NCI-H1048 (cell line): ENCODE results near the gene ARHGEF9.

Experiments used
- DNase-seq: peaks from one replicate; lab custom pipeline; 2025; lab: John Stamatoyannopoulos, UW

The ARHGEF9 gene

GRCh38 chrX:63746278-63746677 lies 38.7 kb downstream of the ARHGEF9 start:
- no peak for DNase-seq

GRCh38 chrX:63744850-63745394 lies 40.1 kb downstream of the ARHGEF9 start:
- no peak for DNase-seq

- no peak for DNase-seq
These were observed 41.4 kb downstream of the ARHGEF9 start for GRCh38 chrX:63743596-63743995.

GRCh38 chrX:63740382-63740781 lies 44.6 kb downstream of the ARHGEF9 start:
- DNase-seq = no peak

GRCh38 chrX:63739885-63740284 lies 45.1 kb downstream of the ARHGEF9 start:
- DNase-seq = no peak

GRCh38 chrX:63738696-63739095 lies 46.3 kb downstream of the ARHGEF9 start:
- no peak for DNase-seq

GRCh38 chrX:63737131-63737921 lies 47.7 kb downstream of the ARHGEF9 start:
- no peak for DNase-seq

GRCh38 chrX:63735882-63736281 lies 49.1 kb downstream of the ARHGEF9 start:
- no peak for DNase-seq

GRCh38 chrX:63720293-63720692 lies 64.7 kb downstream of the ARHGEF9 start:
- no peak for DNase-seq

- DNase-seq = no peak
These were observed 65.4 kb downstream of the ARHGEF9 start for GRCh38 chrX:63719633-63720032.

GRCh38 chrX:63718010-63718694 lies 66.9 kb downstream of the ARHGEF9 start:
- no peak for DNase-seq

GRCh38 chrX:63713526-63713925 lies 71.5 kb downstream of the ARHGEF9 start:
- no peak for DNase-seq

GRCh38 chrX:63708801-63709200 lies 76.2 kb downstream of the ARHGEF9 start:
- DNase-seq = no peak

- DNase-seq = no peak
These were observed 82.5 kb downstream of the ARHGEF9 start for GRCh38 chrX:63702556-63702955.

GRCh38 chrX:63686878-63687714 lies 97.9 kb downstream of the ARHGEF9 start:
- no peak for DNase-seq

- no peak for DNase-seq
These were observed 104.6 kb downstream of the ARHGEF9 start for GRCh38 chrX:63680423-63680822.

GRCh38 chrX:63679432-63679831 lies 105.6 kb downstream of the ARHGEF9 start:
- DNase-seq = no peak

GRCh38 chrX:63675716-63676115 lies 109.3 kb downstream of the ARHGEF9 start:
- no peak for DNase-seq

- DNase-seq = no peak
These were observed 111.1 kb downstream of the ARHGEF9 start for GRCh38 chrX:63673896-63674295.

- no peak for DNase-seq
These were observed 120.3 kb downstream of the ARHGEF9 start for GRCh38 chrX:63664741-63665140.

- no peak for DNase-seq
These were observed 120.9 kb downstream of the ARHGEF9 start for GRCh38 chrX:63664083-63664482.

- DNase-seq = no peak
These were observed 123.3 kb downstream of the ARHGEF9 start for GRCh38 chrX:63661676-63662075.
